Erythroblast (primary cell): ENCODE data around the gene ANXA8L1.
"Not testable (repeated sequence)": the region's sequence is repeated elsewhere in the genome, so short reads cannot be mapped to it uniquely, and the experiment has no call there.

Experiments
- GATA1 ChIP-seq: IDR thresholded peaks from 2 replicates; pipeline ENCODE4 v1.6.1; 2011; ENCODE audit warnings: low read depth, mild to moderate bottlenecking, control low read depth, low read length, moderate library complexity
- POLR2A ChIP-seq: IDR thresholded peaks from 2 replicates; pipeline ENCODE4 v1.6.1; 2011; ENCODE audit warnings: mild to moderate bottlenecking, low read length

DNA sequence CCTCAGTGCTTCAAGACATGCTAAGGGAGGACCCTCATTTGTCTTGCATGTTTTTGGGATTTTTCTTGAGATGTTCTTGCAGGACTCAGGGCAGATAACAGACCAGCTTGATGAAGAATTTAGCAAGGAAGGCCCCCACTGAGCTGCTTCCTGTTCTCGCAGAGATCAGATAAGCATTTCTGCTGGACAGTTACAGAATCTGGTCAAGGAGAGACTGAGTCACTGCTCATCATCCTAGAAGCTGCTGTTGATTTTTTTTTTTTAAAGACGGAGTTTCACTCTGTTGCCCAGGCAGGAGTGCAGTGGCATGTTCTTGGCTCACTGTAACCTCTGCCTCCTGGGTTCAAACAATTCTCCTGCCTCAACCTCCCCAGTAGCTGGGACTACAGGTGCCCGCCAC is 1.2 kb upstream of the ANXA8L1 start:
- TF ChIP-seq POLR2A, GATA1: not testable (repeated sequence)
